Measurements from ENCODE around the gene ZNF124.

ZNF124 gene

DNA sequence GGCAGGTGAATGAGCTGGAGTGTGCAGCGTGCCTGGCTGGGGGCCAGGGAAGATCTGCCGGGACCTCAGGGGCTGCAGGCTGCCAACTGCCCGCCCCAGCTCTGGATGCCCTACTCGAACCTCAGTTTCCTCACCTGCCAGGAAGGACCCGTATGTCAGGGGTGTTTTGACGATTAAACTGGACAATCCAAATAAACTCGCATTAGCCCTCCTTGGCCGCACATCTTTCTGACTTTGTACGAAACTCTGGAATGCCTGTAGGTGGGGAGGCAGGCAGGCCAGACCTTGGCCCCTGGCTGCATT, 59.4 kb downstream of the ZNF124 start:
- TF ChIP-seq ZNF274 (IDR thresholded peaks at IDR 0.05; ENCODE audit: low read depth, low read length) = no peak
- H3K4me3 ChIP-seq (ENCODE audit: low read length) = no peak overlapping the region; the same call in 1 of the 2 replicates

DNA sequence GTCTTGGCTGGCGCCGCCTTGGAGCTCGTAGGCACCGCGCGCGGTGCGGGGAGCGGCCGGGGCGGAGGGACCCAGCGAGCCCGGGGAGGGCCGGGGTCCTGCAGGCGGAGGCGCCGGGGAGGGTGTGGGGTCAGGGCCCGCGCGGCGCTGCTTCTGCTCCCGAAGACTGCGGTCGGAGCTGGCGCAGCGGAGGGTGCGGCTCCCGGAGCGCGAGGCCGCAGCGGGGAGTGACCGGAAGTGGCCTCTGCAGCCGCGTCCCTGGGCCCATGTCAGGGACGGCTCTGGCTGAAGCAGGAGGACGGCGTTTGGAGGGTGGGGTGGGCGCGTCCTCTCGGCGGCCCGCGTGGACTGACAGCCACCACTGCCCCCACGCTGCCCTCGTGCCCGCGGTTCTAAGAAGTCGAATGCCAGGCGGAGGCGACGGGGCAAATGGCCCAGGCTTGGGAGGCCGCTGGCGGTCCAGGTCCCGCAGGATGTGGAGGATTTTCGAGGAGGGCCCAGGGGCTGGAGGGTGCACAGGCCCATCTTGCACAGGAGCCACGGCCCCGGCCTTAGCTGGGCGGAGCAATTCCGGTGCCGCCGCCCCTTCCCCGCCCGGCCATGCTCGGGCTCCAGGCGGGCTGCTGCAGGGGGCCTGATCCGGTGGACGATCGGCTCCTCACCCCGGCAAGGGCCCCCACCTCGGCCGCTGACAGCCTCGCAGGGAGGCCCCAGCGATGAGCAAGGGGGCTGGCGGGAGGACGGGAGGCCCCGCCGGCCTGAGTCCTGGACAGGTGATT, 59.9 kb downstream of the ZNF124 start:
- H3K4me3 ChIP-seq (ENCODE audit: low read length) = peak overlapping the region; percentile 60; the same call in 1 of the 2 replicates
- no peak for TF ChIP-seq ZNF274 (IDR thresholded peaks at IDR 0.05; ENCODE audit: low read depth, low read length)

GRCh38 chr1:247111259-247111699, 60.5 kb downstream of the ZNF124 start:
- no peak for TF ChIP-seq ZNF274 (IDR thresholded peaks at IDR 0.05; ENCODE audit: low read depth, low read length)
- peak overlapping the region; percentile 60; the same call in 1 of the 2 replicates for H3K4me3 ChIP-seq (ENCODE audit: low read length)

DNA sequence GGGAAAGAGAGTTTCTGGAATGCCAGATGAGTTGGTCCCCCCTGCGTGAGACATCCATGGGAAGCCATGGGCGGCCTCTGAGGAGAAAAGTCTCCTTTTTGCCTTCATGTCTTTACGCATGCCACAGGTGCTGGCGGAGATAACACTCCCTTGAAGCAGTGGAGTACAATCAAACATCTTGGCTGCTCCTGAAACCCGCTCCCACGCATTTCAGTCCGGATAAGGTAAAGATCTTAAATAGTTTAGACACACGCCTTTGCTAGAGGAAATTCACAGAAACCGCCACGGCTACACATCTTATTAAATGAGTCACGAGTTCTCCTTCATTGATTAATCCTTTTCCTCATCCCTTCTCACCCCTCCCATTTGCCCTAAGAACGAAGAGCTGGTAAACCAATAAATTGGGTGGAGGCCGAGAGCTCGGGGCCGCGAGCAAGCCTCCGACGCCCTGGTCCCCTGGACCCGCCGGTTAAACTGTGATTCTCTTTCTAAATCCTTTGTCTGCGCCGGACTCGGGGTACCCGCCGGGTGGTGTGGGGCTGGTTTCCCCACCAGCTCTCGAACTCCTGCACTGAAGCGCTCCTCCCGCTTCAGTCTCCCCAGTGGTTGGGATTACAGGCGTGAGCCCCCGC, 61.1 kb downstream of the ZNF124 start:
- H3K4me3 ChIP-seq (ENCODE audit: low read length) = peak overlapping the region; percentile 60; the same call in 1 of the 2 replicates
- TF ChIP-seq ZNF274 (IDR thresholded peaks at IDR 0.05; ENCODE audit: low read depth, low read length) = no peak

DNA sequence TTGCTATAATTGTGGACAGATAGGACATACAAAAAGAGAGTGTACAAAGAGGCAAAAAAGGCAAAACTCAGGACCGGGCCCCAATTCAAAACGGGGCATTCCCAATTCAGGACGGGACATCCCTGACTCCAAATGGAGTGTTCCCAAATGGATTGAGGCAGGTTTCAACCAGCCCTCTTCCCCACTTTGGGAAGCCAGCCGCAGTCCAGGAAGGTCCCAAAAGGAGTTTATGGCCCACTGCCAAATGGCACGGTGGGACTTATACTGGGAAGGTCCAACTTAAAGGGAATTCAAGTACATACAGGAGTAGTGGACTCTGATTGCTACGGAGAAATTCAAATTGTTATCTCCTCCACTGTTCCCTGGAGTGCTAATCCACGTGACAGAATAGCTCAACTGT, 64.1 kb downstream of the ZNF124 start:
- no peak overlapping the region for H3K4me3 ChIP-seq (ENCODE audit: low read length)
- TF ChIP-seq ZNF274 (IDR thresholded peaks at IDR 0.05; ENCODE audit: low read depth, low read length) = no peak

- no peak for TF ChIP-seq ZNF274 (IDR thresholded peaks at IDR 0.05; ENCODE audit: low read depth, low read length)
- no peak overlapping the region for H3K4me3 ChIP-seq (ENCODE audit: low read length)
Measured at GRCh38 chr1:247105966-247106365, 65.9 kb downstream of the ZNF124 start.

Measured in GM08714 (cell line).